ENCODE results near the gene FKBP7.

GRCh38 chr2:178479758-178480226 is 1.4 kb upstream of the FKBP7 start:
- no peak for TF ChIP-seq EZH2 (IDR thresholded peaks at IDR 0.05; ENCODE audit: insufficient read depth, poor library complexity, severe bottlenecking)
- TF ChIP-seq EZH2phosphoT487 (IDR thresholded peaks at IDR 0.05; ENCODE audit: insufficient read depth, low read depth), result no peak

All from GM23248 (cell line).